ENCODE data around the gene SLC36A2. TPM values are rescaled to one million over a fixed set of nuclear protein-coding genes. Genes with fewer than 3 reads are reported as not detected.

Gene SLC36A2
- total RNA-seq, 2 donors from 2014 or later = not detected

DNA sequence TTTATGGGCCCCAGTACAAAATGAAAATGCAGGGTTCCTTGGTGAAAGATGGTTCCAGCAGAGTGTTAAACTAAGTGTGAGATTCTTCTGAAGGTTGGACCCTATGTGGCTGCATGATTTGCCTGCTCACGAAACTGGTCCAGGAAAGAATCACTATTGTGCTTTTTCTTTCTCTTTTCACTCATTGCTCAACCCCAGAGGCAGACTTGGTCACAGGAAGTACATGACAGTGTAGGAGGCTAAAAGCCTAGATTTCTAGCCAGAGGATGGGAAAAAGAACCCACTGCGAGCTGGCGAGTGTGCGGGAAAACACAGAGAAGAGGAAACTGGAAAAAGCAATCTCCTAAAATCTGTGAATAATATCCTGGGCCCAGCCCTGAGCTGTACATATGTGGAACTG is 18.6 kb downstream of the SLC36A2 start:
- Histone ChIP-seq H3K4me3 (no peak overlapping the region), H3K36me3 (no peaks in the 10 kb centered on the region), H3K27ac (no peak overlapping the region), H3K9ac (ENCODE audit: low read depth in 2 of 2, low read length in 2 of 2) (no peak overlapping the region), H3K27me3 (no peaks in the 10 kb centered on the region), H3K9me3 (no peaks in the 10 kb centered on the region), H3K4me1 (no peaks in the 10 kb centered on the region)
- intact Hi-C loops (cut with DNase I) = no loop called here
- TF ChIP-seq, protein P1, sequence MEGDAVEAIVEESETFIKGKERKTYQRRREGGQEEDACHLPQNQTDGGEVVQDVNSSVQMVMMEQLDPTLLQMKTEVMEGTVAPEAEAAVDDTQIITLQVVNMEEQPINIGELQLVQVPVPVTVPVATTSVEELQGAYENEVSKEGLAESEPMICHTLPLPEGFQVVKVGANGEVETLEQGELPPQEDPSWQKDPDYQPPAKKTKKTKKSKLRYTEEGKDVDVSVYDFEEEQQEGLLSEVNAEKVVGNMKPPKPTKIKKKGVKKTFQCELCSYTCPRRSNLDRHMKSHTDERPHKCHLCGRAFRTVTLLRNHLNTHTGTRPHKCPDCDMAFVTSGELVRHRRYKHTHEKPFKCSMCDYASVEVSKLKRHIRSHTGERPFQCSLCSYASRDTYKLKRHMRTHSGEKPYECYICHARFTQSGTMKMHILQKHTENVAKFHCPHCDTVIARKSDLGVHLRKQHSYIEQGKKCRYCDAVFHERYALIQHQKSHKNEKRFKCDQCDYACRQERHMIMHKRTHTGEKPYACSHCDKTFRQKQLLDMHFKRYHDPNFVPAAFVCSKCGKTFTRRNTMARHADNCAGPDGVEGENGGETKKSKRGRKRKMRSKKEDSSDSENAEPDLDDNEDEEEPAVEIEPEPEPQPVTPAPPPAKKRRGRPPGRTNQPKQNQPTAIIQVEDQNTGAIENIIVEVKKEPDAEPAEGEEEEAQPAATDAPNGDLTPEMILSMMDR (IDR thresholded peaks at IDR 0.05) = no peak
- DNase-seq = no peak

DNA sequence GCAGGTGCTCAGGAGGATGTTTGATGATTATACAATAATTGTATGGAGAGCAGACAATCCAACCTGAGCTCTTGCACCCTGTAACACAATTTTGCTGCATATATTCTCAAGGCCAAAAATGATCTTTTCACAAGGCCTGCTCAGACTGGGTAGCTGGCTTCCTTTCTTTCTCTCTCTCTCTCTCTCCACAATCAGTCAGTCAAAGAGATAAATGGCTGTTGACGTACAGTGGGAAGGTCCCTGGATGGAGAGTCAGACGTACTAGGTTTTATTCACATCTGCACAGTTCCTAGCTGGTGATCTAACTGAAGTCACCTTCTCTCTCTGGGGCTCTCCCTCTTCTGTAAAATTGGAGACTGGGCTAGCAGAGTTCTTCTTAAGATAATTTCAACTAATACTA is 19.8 kb downstream of the SLC36A2 start:
- H3K9me3 ChIP-seq = no peaks in the 10 kb centered on the region
- no peak overlapping the region for H3K4me3 ChIP-seq
- no peak overlapping the region for H3K9ac ChIP-seq (ENCODE audit: low read depth in 2 of 2, low read length in 2 of 2)
- no peak for DNase-seq
- H3K27me3 ChIP-seq = no peaks in the 10 kb centered on the region
- intact Hi-C loops (cut with DNase I) = no loop called here
- TF ChIP-seq, protein P1 (IDR thresholded peaks at IDR 0.05) = no peak
- H3K36me3 ChIP-seq = no peaks in the 10 kb centered on the region
- no peaks in the 10 kb centered on the region for H3K4me1 ChIP-seq
- no peak overlapping the region for H3K27ac ChIP-seq

DNA sequence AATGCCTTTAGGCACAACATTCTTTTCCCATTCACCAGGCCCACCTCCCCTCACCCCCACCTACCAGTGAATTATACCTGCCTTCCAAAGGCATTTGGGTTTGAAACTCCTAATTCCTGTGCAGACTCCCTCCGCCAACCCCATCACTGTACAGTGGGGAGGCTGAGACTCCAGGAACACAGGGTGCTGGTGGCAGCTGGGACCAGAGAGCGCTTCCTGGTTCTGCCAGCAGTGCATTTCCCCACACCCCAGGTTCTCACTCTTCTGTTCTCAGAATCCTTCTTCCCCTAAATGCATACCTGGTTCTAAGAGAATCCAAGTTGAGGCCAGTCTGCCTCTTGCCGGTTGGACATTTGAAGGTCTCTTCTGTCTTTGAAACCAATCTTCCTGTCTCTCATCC is 21.1 kb downstream of the SLC36A2 start:
- TF ChIP-seq, protein P1 (IDR thresholded peaks at IDR 0.05) = no peak
- no peak overlapping the region for H3K27ac ChIP-seq
- H3K27me3 ChIP-seq = no peaks in the 10 kb centered on the region
- no peak overlapping the region for H3K9ac ChIP-seq (ENCODE audit: low read depth in 2 of 2, low read length in 2 of 2)
- no peaks in the 10 kb centered on the region for H3K36me3 ChIP-seq
- no peak for DNase-seq
- no peak overlapping the region for H3K4me3 ChIP-seq
- H3K9me3 ChIP-seq = no peaks in the 10 kb centered on the region
- intact Hi-C loops (cut with DNase I) = no loop called here
- H3K4me1 ChIP-seq = no peaks in the 10 kb centered on the region

DNA sequence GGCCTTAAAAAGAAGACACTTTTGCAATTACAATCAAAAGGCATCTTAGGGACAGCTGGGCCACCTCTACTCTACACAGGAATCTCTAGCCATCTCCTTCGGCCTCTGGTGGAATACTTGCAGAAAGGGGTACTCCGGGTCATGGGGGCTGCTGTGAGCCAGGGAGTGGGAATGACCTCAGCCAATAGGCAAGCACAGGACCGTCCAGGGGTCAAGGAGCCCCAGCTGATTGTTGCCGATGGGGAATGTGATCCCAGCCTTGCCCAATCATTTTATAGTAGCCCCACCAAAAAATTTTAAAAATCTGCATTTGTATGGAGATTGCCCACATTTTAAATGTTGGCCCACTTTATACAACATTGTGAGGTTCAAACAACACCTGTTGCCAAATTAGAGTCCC is 26.9 kb downstream of the SLC36A2 start:
- TF ChIP-seq, protein P1 (IDR thresholded peaks at IDR 0.05) = no peak
- no peaks in the 10 kb centered on the region for H3K4me1 ChIP-seq
- intact Hi-C loops (cut with DNase I) = no loop called here
- H3K4me3 ChIP-seq = no peak overlapping the region
- no peak for DNase-seq
- no peaks in the 10 kb centered on the region for H3K27me3 ChIP-seq
- no peak overlapping the region for H3K27ac ChIP-seq
- H3K9ac ChIP-seq (ENCODE audit: low read depth in 2 of 2, low read length in 2 of 2) = no peak overlapping the region
- H3K36me3 ChIP-seq = no peaks in the 10 kb centered on the region
- H3K9me3 ChIP-seq = no peaks in the 10 kb centered on the region

DNA sequence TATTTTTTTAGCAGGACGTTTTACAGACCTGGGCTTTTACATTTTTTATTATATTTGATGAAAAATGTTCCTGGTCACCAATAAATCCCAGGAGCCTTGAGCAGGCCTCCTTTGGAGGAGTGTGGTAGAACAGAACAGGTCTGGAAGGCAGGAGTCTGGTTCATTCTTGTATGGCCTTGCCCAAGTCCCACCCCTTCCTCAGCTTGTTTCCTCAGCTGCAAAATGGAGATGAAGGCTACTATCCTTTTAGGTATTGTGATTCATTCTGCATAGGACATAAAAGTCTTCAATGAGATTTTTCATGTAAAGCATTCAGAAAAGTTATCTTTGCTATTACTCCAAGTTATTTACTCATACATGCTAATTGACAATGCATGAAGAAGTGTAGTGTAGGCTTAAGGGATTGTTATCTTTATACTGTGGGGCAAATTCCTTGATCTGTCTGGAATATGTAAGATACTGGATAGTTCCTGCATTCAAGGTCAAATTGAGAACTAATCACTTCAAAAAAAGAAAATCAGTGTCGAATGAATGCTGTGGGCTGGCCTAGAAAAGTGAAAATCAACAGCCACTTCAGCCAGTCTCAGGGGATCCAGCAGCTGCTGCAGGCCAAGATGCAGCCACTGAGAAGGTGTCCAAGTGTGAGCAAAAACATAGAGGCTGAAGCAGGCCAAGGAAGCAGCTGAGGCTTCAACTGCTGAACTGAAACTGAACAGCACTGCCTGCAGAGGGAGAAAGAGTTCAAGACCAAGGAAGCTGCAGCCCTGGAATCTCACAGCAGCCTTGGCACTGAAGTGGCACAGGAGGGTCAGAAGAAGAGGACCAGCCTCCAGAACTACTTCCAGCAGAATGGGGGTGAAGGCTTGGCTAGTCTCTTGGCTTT is 28.3 kb downstream of the SLC36A2 start:
- H3K9ac ChIP-seq (ENCODE audit: low read depth in 2 of 2, low read length in 2 of 2) = no peak overlapping the region
- TF ChIP-seq, protein P1 (IDR thresholded peaks at IDR 0.05) = no peak
- DNase-seq = no peak
- no peaks in the 10 kb centered on the region for H3K36me3 ChIP-seq
- H3K4me1 ChIP-seq = no peaks in the 10 kb centered on the region
- no peaks in the 10 kb centered on the region for H3K9me3 ChIP-seq
- H3K27me3 ChIP-seq = no peaks in the 10 kb centered on the region
- H3K27ac ChIP-seq = no peak overlapping the region
- H3K4me3 ChIP-seq = no peak overlapping the region
- intact Hi-C loops (cut with DNase I) = no loop called here
